ENCODE data around the gene MAGEB16. TPM values are rescaled to one million over a fixed set of nuclear protein-coding genes. Genes with fewer than 3 reads are reported as not detected.

The MAGEB16 gene
- total RNA-seq, 1 experiment from 2014 or later: not detected

GRCh38 chrX:35809781-35810180 lies 11.6 kb downstream of the MAGEB16 start:
- Histone ChIP-seq H2BK120ac (ENCODE audit: low read depth, low read length, poor library complexity, severe bottlenecking) (no peak overlapping the region), H4K8ac (replicated peaks; ENCODE audit: insufficient read length, low read depth, low read length) (no peak overlapping the region), H3K14ac (ENCODE audit: insufficient read depth, low read length) (no peak overlapping the region), H3K9me3 (ENCODE audit: control insufficient read depth, low read depth, low read length) (no peaks in the 10 kb centered on the region), H3K4me2 (ENCODE audit: insufficient read depth, insufficient read length, low read length) (no peak overlapping the region), H3K27ac (ENCODE audit: insufficient read length, low read depth, low read length) (no peak overlapping the region), H3K4me1 (ENCODE audit: insufficient read depth, low read length) (no peaks in the 10 kb centered on the region), H2BK5ac (ENCODE audit: insufficient read length, low read length) (no peak overlapping the region), H3K79me1 (ENCODE audit: insufficient read depth, low read depth, low read length, poor library complexity, severe bottlenecking) (no peaks in the 10 kb centered on the region), H3K4ac (ENCODE audit: low read depth, low read length) (no peak overlapping the region), H3K9ac (ENCODE audit: extremely low read depth, insufficient read length, low read length) (no peak overlapping the region), H4K20me1 (ENCODE audit: control insufficient read depth, insufficient read depth, insufficient read length) (no peaks in the 10 kb centered on the region), H2AFZ (ENCODE audit: low read length) (no peak overlapping the region), H3K23me2 (ENCODE audit: insufficient read length, low read depth, low read length, poor library complexity, severe bottlenecking) (no peaks in the 10 kb centered on the region), H2BK12ac (ENCODE audit: insufficient read length, low read depth, low read length) (no peak overlapping the region), H3K79me2 (ENCODE audit: insufficient read depth, low read length) (no peaks in the 10 kb centered on the region), H4K5ac (ENCODE audit: insufficient read length, low read depth, low read length) (no peak overlapping the region), H2BK15ac (ENCODE audit: low read depth, low read length) (no peak overlapping the region), H3K56ac (ENCODE audit: insufficient read length, low read depth, low read length) (no peak overlapping the region), H3T11ph (ENCODE audit: low read length) (no peak overlapping the region), H3K27me3 (ENCODE audit: insufficient read depth, low read length) (no peaks in the 10 kb centered on the region), H2AK5ac (ENCODE audit: insufficient read length, low read length) (no peak overlapping the region), H2BK20ac (ENCODE audit: low read depth, low read length, poor library complexity, severe bottlenecking) (no peak overlapping the region), H3K23ac (ENCODE audit: insufficient read length, low read depth, low read length) (no peak overlapping the region), H4K91ac (ENCODE audit: insufficient read length, low read depth, low read length) (no peak overlapping the region), H3K18ac (ENCODE audit: insufficient read length, low read depth, low read length) (no peak overlapping the region)
- peaks cover 47 to 65% of the 10 kb centered on the region in 2 experiments for H3K9me3 Mint-ChIP-seq
- no peak overlapping the region for H3K27ac Mint-ChIP-seq
- TF ChIP-seq CTCF (conservative IDR thresholded peaks at IDR 0.05): no peak
- H3K4me3 Mint-ChIP-seq: no peak overlapping the region
- WGBS (ENCODE audit: extremely low coverage, insufficient read length, low lambda C conversion rate): no CpG with 5 or more reads among the region's 4 CpGs
- H3K27me3 Mint-ChIP-seq (ENCODE audit: low read depth): no peaks in the 10 kb centered on the region; the same call in 1 of the 2 replicates
- no peak for DNase-seq
- H3K36me3 Mint-ChIP-seq (ENCODE audit: insufficient read depth in 1 of 3, low read depth in 3 of 3): peaks cover 0 to 5% (median 1%) of the 10 kb centered on the region in 3 experiments; a peak in 2 of 7 replicates
- H3K4me1 Mint-ChIP-seq: peaks cover 0 to 4% of the 10 kb centered on the region in 2 experiments; a peak in 2 of 4 replicates
